ENCODE results near the gene RNASE4. TPM values are rescaled to one million over a fixed set of nuclear protein-coding genes. Genes with fewer than 3 reads are reported as not detected.

Gene RNASE4
- total and polyA plus RNA-seq, 10 donors = 0.89 to 19.9 (median 9.1) TPM

- TF ChIP-seq POLR2A (IDR thresholded peaks at IDR 0.05) (no peak), CTCF (IDR thresholded peaks at IDR 0.05 in 8 of 11, conservative IDR thresholded peaks at IDR 0.05 in 3 of 11) (no peak), POLR2AphosphoS5 (IDR thresholded peaks at IDR 0.05) (no peak)
- no peaks in the 10 kb centered on the region for H3K36me3 ChIP-seq
- H3K9me3 ChIP-seq = no peaks in the 10 kb centered on the region
- no peaks in the 10 kb centered on the region for H3K27me3 ChIP-seq (replicated peaks in 1 of 7)
- no peak overlapping the region for H3K4me3 ChIP-seq
- no peak for DNase-seq
- H3K4me1 ChIP-seq = peaks cover 0 to 36% (median 23%) of the 10 kb centered on the region in 6 donors
- intact Hi-C loops (cut with DNase I; ENCODE audit: low total_unique reads) = loop anchor here (5.0 to 10.0 kb wide), 2 partner anchors 75 to 213 kb away; no protein-coding TSS in a partner anchor
- WGBS, 5 donors = 78 to 96% (median 94%) methylated on average over 5 of the region's 5 CpGs
- no peak overlapping the region for H3K27ac ChIP-seq
Measured at GRCh38 chr14:20687362-20688166, 3.2 kb downstream of the RNASE4 start.

GRCh38 chr14:20688167-20688839 is 3.9 kb downstream of the RNASE4 start, which contains the start of gene ANG:
TSS of gene ANG (plus strand) at chr14:20688764. CDS start at chr14:20693565, 4,801 bp downstream.
- H3K27me3 ChIP-seq (replicated peaks in 1 of 7) = no peaks in the 10 kb centered on the region
- DNase-seq = no peak
- TF ChIP-seq POLR2A (IDR thresholded peaks at IDR 0.05) = no peak
- no peak for TF ChIP-seq POLR2AphosphoS5 (IDR thresholded peaks at IDR 0.05)
- no peak for TF ChIP-seq CTCF (IDR thresholded peaks at IDR 0.05 in 8 of 11, conservative IDR thresholded peaks at IDR 0.05 in 3 of 11)
- no peak within 1 kb of the TSS for H3K4me3 ChIP-seq
- H3K36me3 ChIP-seq = no peaks in the 10 kb centered on the region
- H3K27ac ChIP-seq = no peak within 1 kb of the TSS
- intact Hi-C loops (cut with DNase I; ENCODE audit: low total_unique reads) = loop anchor here (5.0 to 10.0 kb wide), 2 partner anchors 76 to 214 kb away; no protein-coding TSS in a partner anchor
- peaks cover 0 to 34% (median 23%) of the 10 kb centered on the region in 6 donors for H3K4me1 ChIP-seq
- 76 to 89% (median 81%) methylated on average over 7 of the region's 7 CpGs for WGBS, 5 donors
- no peaks in the 10 kb centered on the region for H3K9me3 ChIP-seq

- no peaks in the 10 kb centered on the region for H3K27me3 ChIP-seq (replicated peaks in 1 of 7)
- no peak overlapping the region for H3K4me3 ChIP-seq
- intact Hi-C loops (cut with DNase I; ENCODE audit: low total_unique reads) = loop anchor here (5.0 to 10.0 kb wide), 2 partner anchors 284 to 364 kb away; no protein-coding TSS in a partner anchor
- WGBS, 5 donors = 30 to 43% (median 33%) methylated on average over 9 of the region's 9 CpGs
- peaks cover 0 to 5% (median 0%) of the 10 kb centered on the region in 6 donors for H3K36me3 ChIP-seq
- H3K4me1 ChIP-seq = peaks cover 0 to 10% (median 2%) of the 10 kb centered on the region in 6 donors
- H3K27ac ChIP-seq = no peak overlapping the region
- no peak for DNase-seq
- no peaks in the 10 kb centered on the region for H3K9me3 ChIP-seq
- TF ChIP-seq POLR2A (IDR thresholded peaks at IDR 0.05) (peak in 1 of 3 donors; percentile 8), POLR2AphosphoS5 (IDR thresholded peaks at IDR 0.05) (no peak), CTCF (IDR thresholded peaks at IDR 0.05 in 8 of 11, conservative IDR thresholded peaks at IDR 0.05 in 3 of 11) (peak; percentile 75 to 93 (median 88))
Measured at GRCh38 chr14:20690848-20691640, 6.7 kb downstream of the RNASE4 start.
